ENCODE measurements around the gene PDE1C. TPM values are rescaled to one million over a fixed set of nuclear protein-coding genes. Genes with fewer than 3 reads are reported as not detected.

PDE1C gene
- total and polyA plus RNA-seq, 4 experiments from 2014 or later: not detected

DNA sequence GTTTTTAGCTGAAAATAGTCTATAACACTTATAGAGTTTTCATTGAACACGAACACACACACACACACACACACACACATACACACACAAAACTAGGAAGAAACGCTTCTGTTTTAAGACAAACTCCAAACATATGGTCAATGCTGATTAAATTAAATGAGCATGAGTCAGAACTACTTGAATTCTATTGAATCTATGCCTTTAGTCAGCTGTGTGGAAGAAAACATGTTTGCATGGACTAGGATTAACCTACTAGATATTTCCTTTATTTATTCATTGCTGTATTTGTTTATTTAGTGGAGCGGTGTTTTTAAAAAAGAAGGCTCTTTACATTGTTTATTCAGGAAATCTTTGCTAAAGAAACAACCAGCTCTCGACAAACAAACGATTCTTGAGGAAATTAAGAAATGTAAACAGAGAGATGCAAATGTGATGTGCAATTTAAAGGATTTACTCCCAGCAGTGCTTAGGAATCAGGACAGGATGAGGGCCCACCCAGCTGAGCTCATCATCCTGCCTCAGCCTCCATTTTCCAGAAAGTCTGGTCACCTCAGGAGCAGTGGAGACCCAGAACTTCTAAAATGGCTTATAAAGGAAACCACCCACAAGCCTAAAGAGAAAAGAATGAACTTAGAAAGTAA lies 83.2 kb downstream of the PDE1C start:
- Mint-ChIP-seq H3K27ac (no peak overlapping the region), H3K9me3 (peaks cover 0 to 33% (median 6%) of the 10 kb centered on the region in 8 donors), H3K27me3 (no peaks in the 10 kb centered on the region), H3K4me3 (no peak overlapping the region), H3K36me3 (no peaks in the 10 kb centered on the region), H3K4me1 (no peaks in the 10 kb centered on the region)
- Histone ChIP-seq H3K27ac (ENCODE audit: low read depth, low read length) (no peak overlapping the region), H3K9me3 (ENCODE audit: control insufficient read depth in 1 of 2, low read length in 2 of 2) (no peaks in the 10 kb centered on the region), H3K27me3 (ENCODE audit: insufficient read depth, low read length) (no peaks in the 10 kb centered on the region), H3K4me3 (ENCODE audit: low read length in 2 of 2) (no peak overlapping the region), H3K36me3 (ENCODE audit: insufficient read depth, low read length) (no peaks in the 10 kb centered on the region), H3K4me1 (ENCODE audit: insufficient read depth, low read length) (no peaks in the 10 kb centered on the region)
- DNase-seq: no peak
- intact Hi-C loops (cut with micrococcal nuclease): no loop called here
- CTCF ChIA-PET (ENCODE audit: partially characterized antibody): no interaction called here
- POLR2A ChIA-PET (ENCODE audit: partially characterized antibody): no interaction called here

DNA sequence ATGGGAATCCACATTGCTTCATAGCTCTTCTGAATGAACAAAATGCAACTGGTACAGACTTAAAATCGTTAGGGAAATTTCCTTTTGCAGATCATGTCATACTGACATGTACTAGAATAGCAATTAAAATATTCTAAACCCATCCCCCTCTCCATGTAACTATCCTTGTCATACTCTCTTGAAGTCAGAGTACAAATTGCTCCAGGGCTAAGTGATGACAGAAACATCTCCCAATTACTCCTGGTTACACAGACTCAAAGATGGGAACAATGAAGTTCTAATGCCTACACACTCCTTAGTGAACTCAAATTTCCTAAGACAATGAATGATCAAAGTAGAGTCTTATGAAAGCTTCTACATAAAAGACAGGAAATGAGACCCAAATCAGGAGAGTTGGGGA lies 87.2 kb downstream of the PDE1C start:
- Mint-ChIP-seq H3K27ac (no peak overlapping the region), H3K4me3 (no peak overlapping the region), H3K36me3 (no peaks in the 10 kb centered on the region), H3K27me3 (no peaks in the 10 kb centered on the region), H3K9me3 (peaks cover 0 to 30% (median 6%) of the 10 kb centered on the region in 8 donors), H3K4me1 (no peaks in the 10 kb centered on the region)
- DNase-seq: no peak
- ChIA-PET POLR2A (ENCODE audit: partially characterized antibody) (no interaction called here), CTCF (ENCODE audit: partially characterized antibody) (no interaction called here)
- no peaks in the 10 kb centered on the region for H3K9me3 ChIP-seq (ENCODE audit: control insufficient read depth in 1 of 2, low read length in 2 of 2)
- no peak overlapping the region for H3K27ac ChIP-seq (ENCODE audit: low read depth, low read length)
- no peaks in the 10 kb centered on the region for H3K27me3 ChIP-seq (ENCODE audit: insufficient read depth, low read length)
- no peaks in the 10 kb centered on the region for H3K4me1 ChIP-seq (ENCODE audit: insufficient read depth, low read length)
- H3K36me3 ChIP-seq (ENCODE audit: insufficient read depth, low read length): no peaks in the 10 kb centered on the region
- H3K4me3 ChIP-seq (ENCODE audit: low read length in 2 of 2): no peak overlapping the region
- intact Hi-C loops (cut with micrococcal nuclease): no loop called here

DNA sequence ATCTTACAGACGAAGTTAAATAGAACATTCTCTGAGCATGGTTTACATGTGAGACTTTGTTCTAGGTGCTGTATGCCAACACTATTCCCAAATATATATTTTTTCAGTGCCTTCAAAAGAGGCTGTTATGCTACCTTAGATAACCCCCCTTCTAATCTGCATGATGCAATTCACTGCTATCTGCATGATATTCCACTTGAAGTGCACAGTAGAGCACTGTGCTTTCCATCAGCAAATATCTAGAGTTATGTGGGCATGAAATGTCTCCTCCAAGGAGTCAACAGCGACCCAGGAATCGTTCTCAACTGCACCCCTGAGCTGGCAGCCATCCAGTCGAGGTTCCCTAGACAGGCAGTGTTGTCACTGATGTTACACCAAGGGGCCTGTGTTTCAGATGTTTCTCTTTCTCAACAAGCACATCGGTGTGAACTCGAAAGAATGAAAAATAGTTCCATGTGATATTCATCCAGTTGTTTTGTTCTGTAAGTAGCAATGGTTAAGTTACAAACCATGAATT lies 88.3 kb downstream of the PDE1C start:
- H3K4me3 ChIP-seq (ENCODE audit: low read length in 2 of 2): no peak overlapping the region
- H3K4me1 ChIP-seq (ENCODE audit: insufficient read depth, low read length): no peaks in the 10 kb centered on the region
- H3K27me3 ChIP-seq (ENCODE audit: insufficient read depth, low read length): no peaks in the 10 kb centered on the region
- ChIA-PET POLR2A (ENCODE audit: partially characterized antibody) (no interaction called here), CTCF (ENCODE audit: partially characterized antibody) (no interaction called here)
- no peaks in the 10 kb centered on the region for H3K36me3 Mint-ChIP-seq
- H3K27ac ChIP-seq (ENCODE audit: low read depth, low read length): no peak overlapping the region
- H3K27me3 Mint-ChIP-seq: no peaks in the 10 kb centered on the region
- H3K9me3 Mint-ChIP-seq: peaks cover 0 to 37% (median 12%) of the 10 kb centered on the region in 8 donors
- no peaks in the 10 kb centered on the region for H3K4me1 Mint-ChIP-seq
- H3K4me3 Mint-ChIP-seq: no peak overlapping the region
- no peak overlapping the region for H3K27ac Mint-ChIP-seq
- intact Hi-C loops (cut with micrococcal nuclease): no loop called here
- DNase-seq: no peak
- no peaks in the 10 kb centered on the region for H3K9me3 ChIP-seq (ENCODE audit: control insufficient read depth in 1 of 2, low read length in 2 of 2)
- H3K36me3 ChIP-seq (ENCODE audit: insufficient read depth, low read length): no peaks in the 10 kb centered on the region

GRCh38 chr7:31979690-31980330 lies 90.4 kb downstream of the PDE1C start:
- CTCF ChIA-PET (ENCODE audit: partially characterized antibody): no interaction called here
- no peaks in the 10 kb centered on the region for H3K4me1 Mint-ChIP-seq

GRCh38 chr7:31975546-31975945 lies 94.7 kb downstream of the PDE1C start:
- Mint-ChIP-seq H3K4me1 (no peaks in the 10 kb centered on the region), H3K27me3 (no peaks in the 10 kb centered on the region), H3K4me3 (no peak overlapping the region), H3K36me3 (no peaks in the 10 kb centered on the region), H3K9me3 (peaks cover 3 to 20% (median 10%) of the 10 kb centered on the region in 8 donors), H3K27ac (no peak overlapping the region)
- Histone ChIP-seq H3K9me3 (ENCODE audit: control insufficient read depth in 1 of 2, low read length in 2 of 2) (peaks cover 0 to 4% of the 10 kb centered on the region in 2 donors), H3K27ac (ENCODE audit: low read depth, low read length) (no peak overlapping the region), H3K4me3 (ENCODE audit: low read length in 2 of 2) (no peak overlapping the region), H3K27me3 (ENCODE audit: insufficient read depth, low read length) (no peaks in the 10 kb centered on the region), H3K4me1 (ENCODE audit: insufficient read depth, low read length) (no peaks in the 10 kb centered on the region), H3K36me3 (ENCODE audit: insufficient read depth, low read length) (no peaks in the 10 kb centered on the region)
- ChIA-PET CTCF (ENCODE audit: partially characterized antibody) (no interaction called here), POLR2A (ENCODE audit: partially characterized antibody) (no interaction called here)
- intact Hi-C loops (cut with micrococcal nuclease): no loop called here
- DNase-seq: no peak

More at GRCh38 chr7:31979690-31980330, 90.4 kb downstream of the PDE1C start:
- no peaks in the 10 kb centered on the region for H3K27me3 ChIP-seq (ENCODE audit: insufficient read depth, low read length)
- intact Hi-C loops (cut with micrococcal nuclease): no loop called here
- no peaks in the 10 kb centered on the region for H3K36me3 Mint-ChIP-seq
- H3K36me3 ChIP-seq (ENCODE audit: insufficient read depth, low read length): no peaks in the 10 kb centered on the region
- no peaks in the 10 kb centered on the region for H3K4me1 ChIP-seq (ENCODE audit: insufficient read depth, low read length)
- no peak overlapping the region for H3K27ac Mint-ChIP-seq
- peaks cover 0 to 20% (median 8%) of the 10 kb centered on the region in 8 donors for H3K9me3 Mint-ChIP-seq
- no peak overlapping the region for H3K27ac ChIP-seq (ENCODE audit: low read depth, low read length)
- H3K4me3 Mint-ChIP-seq: no peak overlapping the region
- POLR2A ChIA-PET (ENCODE audit: partially characterized antibody): no interaction called here
- H3K9me3 ChIP-seq (ENCODE audit: control insufficient read depth in 1 of 2, low read length in 2 of 2): no peaks in the 10 kb centered on the region
- no peak overlapping the region for H3K4me3 ChIP-seq (ENCODE audit: low read length in 2 of 2)
- DNase-seq: no peak
- no peaks in the 10 kb centered on the region for H3K27me3 Mint-ChIP-seq

- intact Hi-C loops (cut with micrococcal nuclease): no loop called here
- H3K4me3 ChIP-seq (ENCODE audit: low read length in 2 of 2): no peak overlapping the region
- H3K27me3 ChIP-seq (ENCODE audit: insufficient read depth, low read length): no peaks in the 10 kb centered on the region
- H3K27ac ChIP-seq (ENCODE audit: low read depth, low read length): no peak overlapping the region
- H3K4me1 Mint-ChIP-seq: no peaks in the 10 kb centered on the region
- ChIA-PET CTCF (ENCODE audit: partially characterized antibody) (no interaction called here), POLR2A (ENCODE audit: partially characterized antibody) (no interaction called here)
- DNase-seq: no peak
- H3K36me3 Mint-ChIP-seq: no peaks in the 10 kb centered on the region
- H3K4me3 Mint-ChIP-seq: no peak overlapping the region
- no peak overlapping the region for H3K27ac Mint-ChIP-seq
- H3K36me3 ChIP-seq (ENCODE audit: insufficient read depth, low read length): no peaks in the 10 kb centered on the region
- H3K9me3 Mint-ChIP-seq: peaks cover 3 to 18% (median 10%) of the 10 kb centered on the region in 8 donors
- peaks cover 0 to 4% of the 10 kb centered on the region in 2 donors for H3K9me3 ChIP-seq (ENCODE audit: control insufficient read depth in 1 of 2, low read length in 2 of 2)
- H3K27me3 Mint-ChIP-seq: no peaks in the 10 kb centered on the region
- H3K4me1 ChIP-seq (ENCODE audit: insufficient read depth, low read length): no peaks in the 10 kb centered on the region
These were observed 95.9 kb downstream of the PDE1C start for GRCh38 chr7:31974351-31974750.

DNA sequence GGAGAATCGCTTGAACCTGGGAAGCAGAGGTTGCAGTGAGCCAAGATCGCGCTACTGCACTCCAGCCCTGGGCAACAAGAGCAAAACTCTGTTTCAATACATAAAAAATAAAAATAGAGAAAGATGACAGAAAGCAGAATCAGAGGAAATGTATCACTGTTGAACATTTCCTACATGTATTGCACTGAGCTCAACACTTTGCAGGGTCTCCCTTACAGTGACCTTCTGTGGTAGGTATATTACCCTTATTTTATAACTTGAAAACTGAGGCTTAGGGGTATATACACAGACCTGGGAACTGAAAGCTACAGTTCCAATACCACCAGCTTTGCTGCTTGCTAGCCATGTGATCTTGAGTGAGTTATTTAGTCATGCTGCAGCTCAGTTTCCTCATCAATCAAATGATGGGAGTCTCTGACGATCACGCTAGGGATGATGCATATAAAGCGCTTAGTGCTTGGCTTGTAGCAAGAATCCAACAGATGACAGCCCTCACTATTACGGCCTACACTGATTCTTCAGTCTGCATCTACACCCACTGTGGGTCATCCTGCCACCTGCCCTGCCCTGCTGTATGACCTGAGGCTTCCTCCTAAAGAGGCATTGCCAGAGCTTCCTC lies 99.0 kb downstream of the PDE1C start:
- Histone ChIP-seq H3K4me3 (ENCODE audit: low read length in 2 of 2) (no peak overlapping the region), H3K4me1 (ENCODE audit: insufficient read depth, low read length) (no peaks in the 10 kb centered on the region), H3K36me3 (ENCODE audit: insufficient read depth, low read length) (no peaks in the 10 kb centered on the region), H3K27me3 (ENCODE audit: insufficient read depth, low read length) (no peaks in the 10 kb centered on the region), H3K9me3 (ENCODE audit: control insufficient read depth in 1 of 2, low read length in 2 of 2) (peaks cover 0 to 4% of the 10 kb centered on the region in 2 donors), H3K27ac (ENCODE audit: low read depth, low read length) (no peak overlapping the region)
- intact Hi-C loops (cut with micrococcal nuclease): no loop called here
- Mint-ChIP-seq H3K27ac (no peak overlapping the region), H3K4me1 (no peaks in the 10 kb centered on the region), H3K27me3 (no peaks in the 10 kb centered on the region), H3K36me3 (no peaks in the 10 kb centered on the region), H3K9me3 (peaks cover 2 to 23% (median 10%) of the 10 kb centered on the region in 8 donors), H3K4me3 (no peak overlapping the region)
- DNase-seq: no peak
- CTCF ChIA-PET (ENCODE audit: partially characterized antibody): no interaction called here
- POLR2A ChIA-PET (ENCODE audit: partially characterized antibody): no interaction called here
